ENCODE data around the gene ARSG. TPM values are rescaled to one million over a fixed set of nuclear protein-coding genes. Genes with fewer than 3 reads are reported as not detected.
A peak's percentile ranks its signal among the peaks of the same experiment; 100 is the strongest.

Gene ARSG
- 23.6 TPM for total RNA-seq (2013)
- 10 to 100 TPM; 15.5 to 19.3 (median 19.2) TPM for polyA plus RNA-seq
- polyA minus RNA-seq, result 22.7 and 29.2 TPM in 2 replicates
- 5.6 to 31.3 (median 23.5) reads per million in 11 experiments for total RNA-seq

DNA sequence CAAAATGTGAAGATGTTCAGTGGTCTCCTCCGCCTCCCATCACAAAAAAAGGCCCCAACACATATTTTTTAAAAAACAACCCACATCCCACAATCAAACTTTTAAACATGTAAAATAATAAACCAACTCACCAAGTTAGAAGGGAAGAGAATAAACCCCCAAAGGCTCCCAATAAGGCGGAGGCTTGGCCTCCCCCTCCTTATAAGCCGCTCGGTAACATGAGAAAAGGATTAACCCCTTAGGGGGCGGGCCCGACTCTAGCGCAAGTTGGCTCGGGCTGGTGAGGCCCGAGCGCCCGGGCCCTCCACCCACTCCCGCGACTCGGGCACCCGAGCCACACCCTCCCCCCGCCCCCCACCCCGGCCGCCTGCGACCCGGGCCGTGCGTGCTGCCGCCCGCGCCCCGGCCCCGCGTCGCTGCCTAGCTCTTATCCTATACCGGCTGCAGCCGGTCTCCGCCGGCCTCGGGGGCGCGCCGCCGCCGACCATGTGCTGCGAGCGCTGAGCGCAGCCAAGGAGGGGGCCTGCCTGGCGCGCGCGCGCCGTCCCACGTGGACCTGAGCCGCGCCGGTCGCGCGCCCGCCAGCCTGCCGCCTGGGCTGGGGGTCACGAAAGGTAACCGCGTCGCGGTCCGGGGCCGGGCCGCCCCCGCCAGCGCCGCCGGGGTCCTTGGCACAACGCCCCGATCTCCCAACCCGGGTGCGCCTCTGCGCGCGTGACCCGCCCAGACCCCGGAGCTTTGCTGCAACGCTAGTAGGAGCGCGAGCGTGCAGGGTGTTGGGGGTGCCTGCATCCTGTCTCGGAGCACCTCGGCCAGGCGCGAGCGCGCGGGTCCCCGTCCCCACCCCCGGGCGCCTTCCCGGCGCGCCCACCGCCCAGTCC, at the start of gene ARSG, which contains the start of gene SLC16A6:
ARSG (plus strand) TSS at position 541 of the 881 bp plus-strand sequence. CDS start 15,999 bp downstream, outside the sequence.
SLC16A6 (minus strand) TSS at position 173 of the 881 bp plus-strand sequence. CDS start 12,807 bp downstream, outside the sequence.
- no peaks in the 10 kb centered on the region for H3K9me3 ChIP-seq (replicated peaks in 1 of 2; ENCODE audit: control insufficient read depth in 1 of 2, insufficient read depth in 1 of 2, low read length in 2 of 2)
- intact Hi-C loops (cut with micrococcal nuclease), result loop anchor here (1.0 to 5.0 kb wide), 3 partner anchors 22 to 56 kb away; partner anchors contain the start of gene AMZ2 (in 1 of the 2)
- peaks cover 0 to 2% (median 2%) of the 10 kb centered on the region in 3 donors for H3K27me3 Mint-ChIP-seq (ENCODE audit: low read depth in 3 of 3)
- H3K79me2 ChIP-seq (ENCODE audit: insufficient read depth, low read length), result peaks cover 60% of the 10 kb centered on the region
- peak within 1 kb of the TSS; percentile 97 to 100 (median 99) for H3K27ac Mint-ChIP-seq
- H4K20me1 ChIP-seq (ENCODE audit: insufficient read depth, low read length), result peaks cover 5% of the 10 kb centered on the region
- H3K4me1 Mint-ChIP-seq, result peaks cover 60% of the 10 kb centered on the region
- H3K4me1 ChIP-seq (ENCODE audit: control insufficient read depth in 1 of 2, insufficient read depth in 2 of 2, low read length in 2 of 2), result peaks cover 71 to 78% of the 10 kb centered on the region in 2 donors
- under 1% methylated on average over 81 of the region's 96 CpGs for WGBS (ENCODE audit: insufficient coverage)
- peaks cover 0 to 2% (median 0%) of the 10 kb centered on the region in 7 donors for H3K9me3 Mint-ChIP-seq
- H3K27me3 ChIP-seq (ENCODE audit: control insufficient read depth in 2 of 2, insufficient read depth in 2 of 2, low read length in 2 of 2), result no peaks in the 10 kb centered on the region
- peak within 1 kb of the TSS; percentile 97 to 99 for H3K4me3 Mint-ChIP-seq
- H2AFZ ChIP-seq (ENCODE audit: insufficient read depth, low read depth, low read length, poor library complexity, severe bottlenecking), result peak within 1 kb of the TSS; percentile 55
- peak; percentile 85 to 87 (median 85) for DNase-seq
- H3K4me3 ChIP-seq (replicated peaks in 1 of 3; ENCODE audit: low read depth in 2 of 3, low read length in 3 of 3), result peak within 1 kb of the TSS; percentile 82 to 97 (median 87)
- H3K4me2 ChIP-seq (replicated peaks; ENCODE audit: extremely low read depth, low read length, poor library complexity, severe bottlenecking), result peak within 1 kb of the TSS; percentile 79
- H3K27ac ChIP-seq (ENCODE audit: low read depth in 1 of 2, low read length in 2 of 2), result peak within 1 kb of the TSS; percentile 97 to 100
- peaks cover 1 to 8% of the 10 kb centered on the region in 2 donors for H3K36me3 ChIP-seq (replicated peaks in 1 of 2; ENCODE audit: control insufficient read depth in 1 of 2, insufficient read depth in 2 of 2, low read length in 2 of 2)
- peak within 1 kb of the TSS; percentile 100 for H3K9ac ChIP-seq (ENCODE audit: insufficient read depth, low read length, poor library complexity, severe bottlenecking)
- TF ChIP-seq, protein P1, sequence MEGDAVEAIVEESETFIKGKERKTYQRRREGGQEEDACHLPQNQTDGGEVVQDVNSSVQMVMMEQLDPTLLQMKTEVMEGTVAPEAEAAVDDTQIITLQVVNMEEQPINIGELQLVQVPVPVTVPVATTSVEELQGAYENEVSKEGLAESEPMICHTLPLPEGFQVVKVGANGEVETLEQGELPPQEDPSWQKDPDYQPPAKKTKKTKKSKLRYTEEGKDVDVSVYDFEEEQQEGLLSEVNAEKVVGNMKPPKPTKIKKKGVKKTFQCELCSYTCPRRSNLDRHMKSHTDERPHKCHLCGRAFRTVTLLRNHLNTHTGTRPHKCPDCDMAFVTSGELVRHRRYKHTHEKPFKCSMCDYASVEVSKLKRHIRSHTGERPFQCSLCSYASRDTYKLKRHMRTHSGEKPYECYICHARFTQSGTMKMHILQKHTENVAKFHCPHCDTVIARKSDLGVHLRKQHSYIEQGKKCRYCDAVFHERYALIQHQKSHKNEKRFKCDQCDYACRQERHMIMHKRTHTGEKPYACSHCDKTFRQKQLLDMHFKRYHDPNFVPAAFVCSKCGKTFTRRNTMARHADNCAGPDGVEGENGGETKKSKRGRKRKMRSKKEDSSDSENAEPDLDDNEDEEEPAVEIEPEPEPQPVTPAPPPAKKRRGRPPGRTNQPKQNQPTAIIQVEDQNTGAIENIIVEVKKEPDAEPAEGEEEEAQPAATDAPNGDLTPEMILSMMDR (IDR thresholded peaks at IDR 0.05), result no peak
- peaks cover 22 to 32% of the 10 kb centered on the region in 2 donors for H3K36me3 Mint-ChIP-seq
